Measurements from ENCODE around the gene DENND1B. TPM values are rescaled to one million over a fixed set of nuclear protein-coding genes. Genes with fewer than 3 reads are reported as not detected.

The DENND1B gene
- total RNA-seq, 1 donor from 2014 or later = 7.5 TPM

DNA sequence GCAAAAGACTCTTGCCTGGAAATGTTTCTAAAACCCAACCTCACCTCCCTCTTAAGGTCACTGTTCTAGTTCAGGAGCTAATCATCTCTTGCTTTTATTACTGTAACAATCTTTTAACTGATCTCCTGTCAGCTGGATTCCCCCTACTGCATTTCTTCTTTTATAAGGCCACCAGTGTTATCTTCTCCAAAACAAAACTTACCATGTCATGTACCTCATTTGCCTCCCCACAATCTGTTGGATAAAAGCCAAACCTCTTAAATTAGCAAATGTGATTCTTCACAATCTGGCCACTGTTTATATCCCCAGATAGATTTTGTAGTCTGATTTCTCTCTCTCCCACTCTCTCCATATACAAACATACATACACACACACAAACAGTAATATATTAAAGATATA, 143.3 kb downstream of the DENND1B start:
- no peak overlapping the region for H3K4me3 ChIP-seq (ENCODE audit: low read depth, low read length)
- no peaks in the 10 kb centered on the region for H3K27me3 ChIP-seq (ENCODE audit: control insufficient read depth, insufficient read depth, low read length)
- no peaks in the 10 kb centered on the region for H3K36me3 ChIP-seq (ENCODE audit: control insufficient read depth, insufficient read depth, low read length)
- no peak for DNase-seq (ENCODE audit: low read depth)
- TF ChIP-seq, protein P1, sequence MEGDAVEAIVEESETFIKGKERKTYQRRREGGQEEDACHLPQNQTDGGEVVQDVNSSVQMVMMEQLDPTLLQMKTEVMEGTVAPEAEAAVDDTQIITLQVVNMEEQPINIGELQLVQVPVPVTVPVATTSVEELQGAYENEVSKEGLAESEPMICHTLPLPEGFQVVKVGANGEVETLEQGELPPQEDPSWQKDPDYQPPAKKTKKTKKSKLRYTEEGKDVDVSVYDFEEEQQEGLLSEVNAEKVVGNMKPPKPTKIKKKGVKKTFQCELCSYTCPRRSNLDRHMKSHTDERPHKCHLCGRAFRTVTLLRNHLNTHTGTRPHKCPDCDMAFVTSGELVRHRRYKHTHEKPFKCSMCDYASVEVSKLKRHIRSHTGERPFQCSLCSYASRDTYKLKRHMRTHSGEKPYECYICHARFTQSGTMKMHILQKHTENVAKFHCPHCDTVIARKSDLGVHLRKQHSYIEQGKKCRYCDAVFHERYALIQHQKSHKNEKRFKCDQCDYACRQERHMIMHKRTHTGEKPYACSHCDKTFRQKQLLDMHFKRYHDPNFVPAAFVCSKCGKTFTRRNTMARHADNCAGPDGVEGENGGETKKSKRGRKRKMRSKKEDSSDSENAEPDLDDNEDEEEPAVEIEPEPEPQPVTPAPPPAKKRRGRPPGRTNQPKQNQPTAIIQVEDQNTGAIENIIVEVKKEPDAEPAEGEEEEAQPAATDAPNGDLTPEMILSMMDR (IDR thresholded peaks at IDR 0.05; ENCODE audit: insufficient read depth, low read length, poor library complexity, severe bottlenecking) = no peak

DNA sequence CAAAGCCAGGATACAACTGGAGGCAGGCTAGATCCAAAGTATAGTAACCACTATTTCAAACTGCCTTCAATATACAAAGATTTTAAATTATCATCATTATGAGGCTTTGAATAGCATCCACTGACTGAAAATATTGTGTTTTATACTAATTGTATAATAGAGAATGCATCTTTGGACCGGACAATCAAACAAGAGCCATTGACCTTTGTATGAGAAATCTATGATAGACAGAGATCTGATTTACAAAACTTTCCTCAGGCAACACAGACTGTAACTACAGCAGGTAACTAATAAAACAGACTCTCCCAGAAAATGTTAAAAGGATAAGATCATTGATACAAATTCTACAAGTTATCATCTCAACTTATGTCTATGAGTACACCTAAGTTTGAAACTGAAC, 152.9 kb downstream of the DENND1B start:
- Histone ChIP-seq H3K36me3 (ENCODE audit: control insufficient read depth, insufficient read depth, low read length) (no peaks in the 10 kb centered on the region), H3K4me3 (ENCODE audit: low read depth, low read length) (no peak overlapping the region), H3K27me3 (ENCODE audit: control insufficient read depth, insufficient read depth, low read length) (no peaks in the 10 kb centered on the region)
- TF ChIP-seq, protein P1 (IDR thresholded peaks at IDR 0.05; ENCODE audit: insufficient read depth, low read length, poor library complexity, severe bottlenecking) = no peak
- DNase-seq (ENCODE audit: low read depth) = no peak

DNA sequence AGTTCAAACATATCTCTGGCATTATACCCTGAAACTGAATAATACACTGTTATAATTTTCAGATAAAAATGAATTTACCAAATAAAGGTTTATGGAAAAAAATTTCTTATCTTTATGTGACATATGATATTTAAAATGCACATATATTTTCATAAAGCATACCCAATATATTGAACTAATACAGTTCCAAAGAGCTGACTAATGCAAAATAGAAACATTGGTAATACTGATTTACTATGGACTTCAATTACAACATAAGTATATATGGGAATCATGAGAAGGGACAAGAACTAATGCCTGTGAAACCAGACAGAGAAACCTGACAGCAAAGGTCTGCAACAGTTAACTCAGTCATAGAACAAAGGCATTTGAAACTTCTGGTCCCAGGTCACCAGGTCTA, 153.5 kb downstream of the DENND1B start:
- H3K4me3 ChIP-seq (ENCODE audit: low read depth, low read length) = no peak overlapping the region
- DNase-seq (ENCODE audit: low read depth) = no peak
- H3K27me3 ChIP-seq (ENCODE audit: control insufficient read depth, insufficient read depth, low read length) = no peaks in the 10 kb centered on the region
- TF ChIP-seq, protein P1 (IDR thresholded peaks at IDR 0.05; ENCODE audit: insufficient read depth, low read length, poor library complexity, severe bottlenecking) = no peak
- no peaks in the 10 kb centered on the region for H3K36me3 ChIP-seq (ENCODE audit: control insufficient read depth, insufficient read depth, low read length)

DNA sequence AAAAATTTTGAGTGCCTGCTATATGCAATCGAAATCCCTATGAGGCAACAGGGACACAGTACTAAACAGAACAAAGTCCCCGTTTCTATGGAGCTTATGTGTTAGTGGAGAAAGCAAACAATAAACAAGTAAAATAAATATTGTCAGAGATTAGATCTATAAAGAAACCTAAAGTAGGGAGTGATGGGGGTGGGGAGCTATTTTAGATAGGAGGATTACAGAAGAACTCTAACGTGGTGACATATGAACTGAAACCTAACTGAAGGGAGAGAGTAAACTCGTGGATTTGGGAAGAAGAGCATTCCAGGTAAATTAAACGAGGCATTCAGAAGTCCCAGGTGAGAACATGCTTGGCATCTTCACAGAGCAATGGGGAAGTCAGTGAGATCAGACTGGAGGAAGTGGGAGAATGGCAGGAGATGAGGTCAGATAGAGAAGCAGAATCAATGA, 154.5 kb downstream of the DENND1B start:
- DNase-seq (ENCODE audit: low read depth) = no peak
- no peak overlapping the region for H3K4me3 ChIP-seq (ENCODE audit: low read depth, low read length)
- TF ChIP-seq, protein P1 (IDR thresholded peaks at IDR 0.05; ENCODE audit: insufficient read depth, low read length, poor library complexity, severe bottlenecking) = no peak
- H3K27me3 ChIP-seq (ENCODE audit: control insufficient read depth, insufficient read depth, low read length) = no peaks in the 10 kb centered on the region
- no peaks in the 10 kb centered on the region for H3K36me3 ChIP-seq (ENCODE audit: control insufficient read depth, insufficient read depth, low read length)

DNA sequence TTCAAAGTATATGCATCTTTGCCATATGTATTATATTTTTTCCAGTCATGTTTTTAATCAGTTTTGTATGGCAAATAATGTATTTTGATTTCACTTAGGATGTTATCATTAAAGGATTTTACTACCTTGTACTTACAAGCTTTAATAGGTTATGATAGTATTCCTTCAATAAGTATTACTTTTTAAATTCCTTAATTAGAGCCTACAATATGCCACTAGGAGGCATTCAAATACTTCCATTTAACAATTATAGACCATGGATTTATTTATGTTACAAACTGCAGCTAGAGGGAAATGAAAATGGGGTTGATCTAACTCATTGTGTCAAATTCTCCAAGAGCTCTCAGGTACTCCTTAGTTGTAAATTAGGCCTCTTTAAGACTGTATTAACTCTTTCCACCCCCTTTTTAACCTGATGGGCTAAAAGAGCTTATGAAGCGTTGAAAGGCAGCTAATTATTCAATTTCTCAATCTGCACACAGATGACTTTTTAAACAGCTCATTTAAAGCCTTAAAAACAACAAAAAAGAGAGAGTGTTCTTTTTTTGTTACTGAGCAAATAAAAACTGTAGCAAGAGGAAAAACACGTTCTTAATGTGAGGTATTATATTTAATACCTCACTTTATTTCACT, 156.2 kb downstream of the DENND1B start:
- TF ChIP-seq, protein P1 (IDR thresholded peaks at IDR 0.05; ENCODE audit: insufficient read depth, low read length, poor library complexity, severe bottlenecking) = no peak
- Histone ChIP-seq H3K36me3 (ENCODE audit: control insufficient read depth, insufficient read depth, low read length) (no peaks in the 10 kb centered on the region), H3K4me3 (ENCODE audit: low read depth, low read length) (no peak overlapping the region), H3K27me3 (ENCODE audit: control insufficient read depth, insufficient read depth, low read length) (no peaks in the 10 kb centered on the region)
- no peak for DNase-seq (ENCODE audit: low read depth)

DNA sequence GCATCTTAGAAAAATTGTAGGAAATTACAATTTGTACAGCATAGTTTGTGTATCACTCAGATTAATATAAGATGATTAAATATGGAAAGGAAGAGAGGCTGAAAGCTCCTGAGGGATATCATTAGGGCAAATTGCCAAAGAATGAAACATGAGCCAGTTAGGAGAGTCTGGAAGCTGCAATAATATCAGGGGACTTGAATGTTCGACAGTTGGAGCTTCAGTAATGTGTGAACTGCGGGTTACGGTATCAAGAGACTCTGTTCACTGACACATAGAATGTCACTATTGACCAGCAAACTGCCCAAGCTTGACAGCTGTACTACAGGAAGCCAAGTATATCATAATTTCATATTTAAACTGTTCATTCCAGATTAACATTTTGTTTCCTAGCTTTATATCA, 157.2 kb downstream of the DENND1B start:
- Histone ChIP-seq H3K4me3 (ENCODE audit: low read depth, low read length) (no peak overlapping the region), H3K36me3 (ENCODE audit: control insufficient read depth, insufficient read depth, low read length) (no peaks in the 10 kb centered on the region), H3K27me3 (ENCODE audit: control insufficient read depth, insufficient read depth, low read length) (no peaks in the 10 kb centered on the region)
- TF ChIP-seq, protein P1 (IDR thresholded peaks at IDR 0.05; ENCODE audit: insufficient read depth, low read length, poor library complexity, severe bottlenecking) = no peak
- DNase-seq (ENCODE audit: low read depth) = no peak
